ENCODE measurements around the gene GLIS1.

- TF ChIP-seq EZH2 (IDR thresholded peaks at IDR 0.05; ENCODE audit: insufficient read depth, poor library complexity, severe bottlenecking), result no peak
- no peak for TF ChIP-seq EZH2phosphoT487 (IDR thresholded peaks at IDR 0.05; ENCODE audit: insufficient read depth, low read depth)
Measured at GRCh38 chr1:53545663-53546408, 193.1 kb downstream of the GLIS1 start.

Data from GM23248 (cell line).